ENCODE results near the gene POLR2J3.
"Not testable (repeated sequence)": the region's sequence is repeated elsewhere in the genome, so short reads cannot be mapped to it uniquely, and the experiment has no call there.

The POLR2J3 gene

GRCh38 chr7:102544372-102544771 is 28.0 kb downstream of the POLR2J3 start:
- not testable (repeated sequence) for H3K36me3 ChIP-seq (ENCODE audit: control insufficient read depth, insufficient read depth, low read length); H3K4me1 ChIP-seq (ENCODE audit: control insufficient read depth, insufficient read depth, low read length, poor library complexity, severe bottlenecking); H3K27ac ChIP-seq (ENCODE audit: insufficient read depth, low read length, poor library complexity, severe bottlenecking); DNase-seq; H3K9me3 ChIP-seq (ENCODE audit: control insufficient read depth, low read length); H3K4me3 ChIP-seq (ENCODE audit: insufficient read depth, low read depth, low read length, poor library complexity, severe bottlenecking); H3K27me3 ChIP-seq (replicated peaks; ENCODE audit: control insufficient read depth, insufficient read depth, low read length, poor library complexity, severe bottlenecking)

- not testable (repeated sequence) for DNase-seq; H3K27me3 ChIP-seq (replicated peaks; ENCODE audit: control insufficient read depth, insufficient read depth, low read length, poor library complexity, severe bottlenecking); H3K27ac ChIP-seq (ENCODE audit: insufficient read depth, low read length, poor library complexity, severe bottlenecking); H3K4me1 ChIP-seq (ENCODE audit: control insufficient read depth, insufficient read depth, low read length, poor library complexity, severe bottlenecking); H3K36me3 ChIP-seq (ENCODE audit: control insufficient read depth, insufficient read depth, low read length); H3K9me3 ChIP-seq (ENCODE audit: control insufficient read depth, low read length); H3K4me3 ChIP-seq (ENCODE audit: insufficient read depth, low read depth, low read length, poor library complexity, severe bottlenecking)
Observed at GRCh38 chr7:102543596-102543995, 28.8 kb downstream of the POLR2J3 start, which contains the start of gene UPK3BL2. UPK3BL2 (minus strand) TSS chr7:102543696; CDS start chr7:102543636, 60 bp downstream.

GRCh38 chr7:102542771-102543170 is 29.6 kb downstream of the POLR2J3 start:
- not testable (repeated sequence) for H3K4me3 ChIP-seq (ENCODE audit: insufficient read depth, low read depth, low read length, poor library complexity, severe bottlenecking); H3K4me1 ChIP-seq (ENCODE audit: control insufficient read depth, insufficient read depth, low read length, poor library complexity, severe bottlenecking); H3K36me3 ChIP-seq (ENCODE audit: control insufficient read depth, insufficient read depth, low read length); H3K9me3 ChIP-seq (ENCODE audit: control insufficient read depth, low read length); H3K27ac ChIP-seq (ENCODE audit: insufficient read depth, low read length, poor library complexity, severe bottlenecking); DNase-seq; H3K27me3 ChIP-seq (replicated peaks; ENCODE audit: control insufficient read depth, insufficient read depth, low read length, poor library complexity, severe bottlenecking)

GRCh38 chr7:102542083-102542482 is 30.3 kb downstream of the POLR2J3 start:
- H3K27ac ChIP-seq (ENCODE audit: insufficient read depth, low read length, poor library complexity, severe bottlenecking); H3K27me3 ChIP-seq (replicated peaks; ENCODE audit: control insufficient read depth, insufficient read depth, low read length, poor library complexity, severe bottlenecking); H3K9me3 ChIP-seq (ENCODE audit: control insufficient read depth, low read length); H3K4me1 ChIP-seq (ENCODE audit: control insufficient read depth, insufficient read depth, low read length, poor library complexity, severe bottlenecking); DNase-seq; H3K4me3 ChIP-seq (ENCODE audit: insufficient read depth, low read depth, low read length, poor library complexity, severe bottlenecking); H3K36me3 ChIP-seq (ENCODE audit: control insufficient read depth, insufficient read depth, low read length): not testable (repeated sequence)

GRCh38 chr7:102540604-102541003 is 31.8 kb downstream of the POLR2J3 start:
- H3K36me3 ChIP-seq (ENCODE audit: control insufficient read depth, insufficient read depth, low read length); H3K27me3 ChIP-seq (replicated peaks; ENCODE audit: control insufficient read depth, insufficient read depth, low read length, poor library complexity, severe bottlenecking); H3K9me3 ChIP-seq (ENCODE audit: control insufficient read depth, low read length); H3K27ac ChIP-seq (ENCODE audit: insufficient read depth, low read length, poor library complexity, severe bottlenecking); H3K4me3 ChIP-seq (ENCODE audit: insufficient read depth, low read depth, low read length, poor library complexity, severe bottlenecking); DNase-seq; H3K4me1 ChIP-seq (ENCODE audit: control insufficient read depth, insufficient read depth, low read length, poor library complexity, severe bottlenecking): not testable (repeated sequence)

- H3K36me3 ChIP-seq (ENCODE audit: control insufficient read depth, insufficient read depth, low read length); DNase-seq; H3K9me3 ChIP-seq (ENCODE audit: control insufficient read depth, low read length); H3K4me1 ChIP-seq (ENCODE audit: control insufficient read depth, insufficient read depth, low read length, poor library complexity, severe bottlenecking); H3K27ac ChIP-seq (ENCODE audit: insufficient read depth, low read length, poor library complexity, severe bottlenecking); H3K27me3 ChIP-seq (replicated peaks; ENCODE audit: control insufficient read depth, insufficient read depth, low read length, poor library complexity, severe bottlenecking); H3K4me3 ChIP-seq (ENCODE audit: insufficient read depth, low read depth, low read length, poor library complexity, severe bottlenecking): not testable (repeated sequence)
Observed at GRCh38 chr7:102535062-102535615, 37.2 kb downstream of the POLR2J3 start.

- not testable (repeated sequence) for H3K4me1 ChIP-seq (ENCODE audit: control insufficient read depth, insufficient read depth, low read length, poor library complexity, severe bottlenecking); DNase-seq; H3K4me3 ChIP-seq (ENCODE audit: insufficient read depth, low read depth, low read length, poor library complexity, severe bottlenecking); H3K36me3 ChIP-seq (ENCODE audit: control insufficient read depth, insufficient read depth, low read length); H3K27me3 ChIP-seq (replicated peaks; ENCODE audit: control insufficient read depth, insufficient read depth, low read length, poor library complexity, severe bottlenecking); H3K27ac ChIP-seq (ENCODE audit: insufficient read depth, low read length, poor library complexity, severe bottlenecking); H3K9me3 ChIP-seq (ENCODE audit: control insufficient read depth, low read length)
Observed at GRCh38 chr7:102532127-102532526, 40.3 kb downstream of the POLR2J3 start.

- not testable (repeated sequence) for H3K4me3 ChIP-seq (ENCODE audit: insufficient read depth, low read depth, low read length, poor library complexity, severe bottlenecking); H3K27me3 ChIP-seq (replicated peaks; ENCODE audit: control insufficient read depth, insufficient read depth, low read length, poor library complexity, severe bottlenecking); H3K27ac ChIP-seq (ENCODE audit: insufficient read depth, low read length, poor library complexity, severe bottlenecking)
Observed at GRCh38 chr7:102531583-102531982, 40.8 kb downstream of the POLR2J3 start.

GRCh38 chr7:102527822-102528793 is 44.3 kb downstream of the POLR2J3 start:
- not testable (repeated sequence) for H3K4me1 ChIP-seq (ENCODE audit: control insufficient read depth, insufficient read depth, low read length, poor library complexity, severe bottlenecking); DNase-seq; H3K27ac ChIP-seq (ENCODE audit: insufficient read depth, low read length, poor library complexity, severe bottlenecking); H3K27me3 ChIP-seq (replicated peaks; ENCODE audit: control insufficient read depth, insufficient read depth, low read length, poor library complexity, severe bottlenecking); H3K4me3 ChIP-seq (ENCODE audit: insufficient read depth, low read depth, low read length, poor library complexity, severe bottlenecking); H3K36me3 ChIP-seq (ENCODE audit: control insufficient read depth, insufficient read depth, low read length); H3K9me3 ChIP-seq (ENCODE audit: control insufficient read depth, low read length)

More at GRCh38 chr7:102531583-102531982, 40.8 kb downstream of the POLR2J3 start:
- H3K9me3 ChIP-seq (ENCODE audit: control insufficient read depth, low read length); H3K4me1 ChIP-seq (ENCODE audit: control insufficient read depth, insufficient read depth, low read length, poor library complexity, severe bottlenecking); DNase-seq; H3K36me3 ChIP-seq (ENCODE audit: control insufficient read depth, insufficient read depth, low read length): not testable (repeated sequence)

- H3K4me3 ChIP-seq (ENCODE audit: insufficient read depth, low read depth, low read length, poor library complexity, severe bottlenecking); H3K36me3 ChIP-seq (ENCODE audit: control insufficient read depth, insufficient read depth, low read length); H3K27me3 ChIP-seq (replicated peaks; ENCODE audit: control insufficient read depth, insufficient read depth, low read length, poor library complexity, severe bottlenecking); DNase-seq; H3K27ac ChIP-seq (ENCODE audit: insufficient read depth, low read length, poor library complexity, severe bottlenecking); H3K9me3 ChIP-seq (ENCODE audit: control insufficient read depth, low read length); H3K4me1 ChIP-seq (ENCODE audit: control insufficient read depth, insufficient read depth, low read length, poor library complexity, severe bottlenecking): not testable (repeated sequence)
Observed at GRCh38 chr7:102527182-102527581, 45.2 kb downstream of the POLR2J3 start.
